Measurements from ENCODE around the gene HIC1.

HIC1 gene

GRCh38 chr17:2082003-2082781 lies 27.3 kb downstream of the HIC1 start:
- no peak for DNase-seq

GRCh38 chr17:2083613-2084035 lies 28.7 kb downstream of the HIC1 start:
- DNase-seq = no peak

GRCh38 chr17:2084036-2084765 lies 29.3 kb downstream of the HIC1 start:
- no peak for DNase-seq

- DNase-seq = no peak
Measured at GRCh38 chr17:2084766-2085647, 30.1 kb downstream of the HIC1 start.

DNA sequence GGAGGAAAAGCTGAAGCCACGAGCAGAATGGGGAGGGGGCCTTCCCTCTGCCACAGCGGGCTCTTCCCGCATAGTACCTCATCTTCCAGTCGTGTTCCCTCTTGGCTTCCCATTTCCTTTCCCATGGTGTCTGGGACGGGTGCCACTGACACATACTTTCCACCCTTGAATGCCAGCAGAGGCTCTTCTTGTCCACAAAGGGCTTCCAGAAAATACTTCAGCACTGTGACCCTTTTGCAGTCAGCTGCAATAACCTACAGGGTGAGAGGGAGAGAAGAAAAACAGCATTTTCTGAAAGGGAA lies 30.7 kb downstream of the HIC1 start:
- DNase-seq = no peak

DNA sequence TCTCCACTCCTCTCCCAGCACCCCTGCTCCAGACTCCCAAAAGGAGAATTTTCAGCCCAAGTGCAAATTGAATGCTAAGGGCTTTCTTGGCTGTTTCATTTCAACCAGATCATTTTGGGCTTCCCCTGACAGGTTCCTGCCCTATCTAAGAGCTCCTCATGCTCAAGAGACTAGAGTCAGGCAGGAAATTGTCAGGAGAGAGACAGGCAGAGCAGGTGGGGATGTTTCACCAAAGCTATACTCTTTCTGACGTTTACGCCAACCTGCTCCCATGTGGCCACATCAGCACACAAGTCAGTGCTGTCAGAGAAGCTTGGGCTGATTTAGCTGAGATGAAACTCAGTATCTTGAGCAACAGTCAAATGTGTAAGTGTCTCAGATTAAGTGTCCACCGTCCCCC lies 31.4 kb downstream of the HIC1 start:
- DNase-seq = no peak

DNA sequence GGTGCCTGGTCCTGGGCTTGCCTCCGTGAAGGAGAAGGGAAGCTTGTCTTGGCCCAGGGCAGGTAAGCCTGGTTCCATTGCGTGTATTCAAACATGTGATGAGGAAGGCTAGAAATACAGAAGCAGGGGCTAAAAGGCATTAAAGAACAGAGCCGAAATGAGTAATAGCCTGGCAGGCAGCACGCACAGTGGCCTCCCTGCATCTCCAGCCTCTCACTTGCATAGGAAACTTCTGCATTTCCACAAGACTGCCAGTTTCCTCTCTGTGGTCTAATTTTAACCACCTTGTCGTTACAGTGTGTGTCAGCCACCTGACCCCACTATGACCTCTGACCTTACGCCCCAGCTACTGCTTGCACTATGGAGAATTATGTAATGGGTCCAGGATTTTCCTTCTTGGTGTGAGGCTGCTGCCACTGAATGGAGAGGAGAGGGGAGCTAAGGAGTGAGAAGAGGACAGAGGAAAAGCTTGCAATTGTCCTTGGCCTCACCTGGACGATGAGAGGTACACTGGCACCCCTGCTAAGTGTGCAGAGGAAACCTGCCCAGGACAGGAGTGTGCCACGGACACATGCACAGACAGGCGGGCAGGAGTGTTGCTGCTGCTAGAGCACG lies 32.8 kb downstream of the HIC1 start:
- DNase-seq = peak; percentile 48

- no peak for DNase-seq
Measured at GRCh38 chr17:2089021-2089422, 34.1 kb downstream of the HIC1 start.

GRCh38 chr17:2090210-2090641 lies 35.3 kb downstream of the HIC1 start:
- DNase-seq = peak; percentile 8

DNA sequence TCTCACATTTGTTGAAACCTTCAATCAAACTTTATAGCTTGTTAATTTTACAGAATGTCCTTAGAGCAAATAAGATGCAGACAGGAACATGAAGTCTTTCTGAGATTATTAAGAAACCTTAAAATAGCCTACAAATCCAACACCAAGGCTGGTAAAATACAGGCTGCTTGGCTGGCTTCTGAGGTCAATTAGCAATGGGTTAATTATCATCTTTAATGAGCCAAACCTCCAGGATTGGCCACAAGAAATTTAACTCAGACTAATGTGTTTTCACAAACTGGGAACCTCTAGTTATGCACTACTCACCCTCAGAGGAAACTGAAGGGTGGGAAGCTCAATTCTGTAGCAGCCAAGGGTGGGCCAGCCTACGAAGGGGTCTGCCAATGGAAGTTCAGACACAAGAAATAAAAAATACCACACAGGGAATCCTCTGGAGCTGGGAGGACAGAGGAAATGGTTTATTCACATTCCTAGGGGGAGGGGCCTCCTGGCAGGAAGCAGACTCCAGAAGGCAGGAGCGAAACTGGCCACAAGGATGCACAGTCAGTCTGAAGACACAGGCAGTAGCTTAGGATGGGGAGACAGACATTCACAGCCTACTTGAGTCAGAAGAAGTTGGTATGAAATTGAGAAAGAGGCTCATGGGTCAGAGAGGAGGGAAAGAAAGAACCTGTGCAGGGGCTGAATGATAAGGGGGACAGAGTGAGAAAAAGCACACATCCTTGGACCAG lies 36.1 kb downstream of the HIC1 start:
- no peak for DNase-seq

GRCh38 chr17:2092253-2092652 lies 37.4 kb downstream of the HIC1 start:
- DNase-seq = no peak

DNA sequence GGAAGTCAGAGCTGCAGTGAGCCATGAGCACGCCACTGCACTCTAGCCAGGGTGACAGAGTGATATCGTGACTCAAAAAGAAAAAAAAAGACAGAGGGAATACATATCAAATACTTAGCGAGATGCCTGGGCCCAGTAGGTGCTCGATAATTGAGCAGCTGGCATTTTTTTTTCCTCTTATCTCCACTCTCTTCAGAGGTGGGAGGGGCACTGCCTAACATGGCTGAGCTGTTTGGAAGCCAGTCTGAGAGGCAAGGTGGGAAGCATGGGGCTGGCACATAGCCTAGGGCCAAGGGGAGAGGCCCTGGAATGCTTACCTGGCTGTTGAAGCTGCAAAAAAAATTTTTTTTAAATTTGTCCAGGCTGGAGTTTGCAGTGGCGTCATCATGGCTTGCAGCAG lies 38.4 kb downstream of the HIC1 start:
- no peak for DNase-seq

- DNase-seq = no peak
Measured at GRCh38 chr17:2094891-2095535, 40.1 kb downstream of the HIC1 start.

DNA sequence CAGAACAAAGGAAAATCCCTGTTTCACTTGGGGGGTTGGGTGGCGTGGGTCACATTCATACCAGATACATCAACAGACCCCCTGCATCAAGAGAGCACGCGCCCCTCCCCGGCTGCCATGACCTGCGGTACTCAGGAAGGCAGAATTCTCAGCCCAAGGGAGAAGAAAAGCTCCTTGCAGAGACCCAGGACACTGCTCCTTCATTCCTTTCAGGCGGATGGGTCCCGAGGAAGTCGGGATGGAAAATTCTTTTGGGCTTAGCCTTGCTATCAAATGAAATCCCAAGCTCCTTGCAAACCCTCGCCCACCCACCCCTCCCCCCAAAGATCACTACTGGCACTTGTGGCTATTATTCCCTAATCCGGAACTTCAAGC lies 40.6 kb downstream of the HIC1 start:
- DNase-seq = no peak

GRCh38 chr17:2101448-2102257 lies 46.8 kb downstream of the HIC1 start:
- DNase-seq = peak; percentile 36

- no peak for DNase-seq
Measured at GRCh38 chr17:2102931-2103809, 48.3 kb downstream of the HIC1 start.

DNA sequence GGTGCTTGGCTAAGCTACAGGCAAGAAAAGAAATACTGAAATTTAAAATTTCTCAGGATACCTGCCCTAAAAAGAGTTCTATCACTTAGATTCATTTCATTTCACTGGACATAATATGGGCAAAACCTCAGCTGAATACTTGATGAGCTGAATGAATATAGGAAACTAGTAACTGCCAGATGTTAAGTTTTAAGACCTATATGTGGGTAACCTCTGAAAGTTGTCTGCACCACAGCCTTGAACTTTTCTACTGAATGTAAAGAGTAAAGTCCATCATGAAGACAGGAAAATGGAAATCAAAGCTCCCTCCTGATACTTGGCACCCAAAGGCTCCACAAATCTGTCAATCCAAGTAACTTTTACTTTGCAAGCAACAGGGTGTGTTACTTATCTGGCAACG lies 50.8 kb downstream of the HIC1 start:
- DNase-seq = no peak

GRCh38 chr17:2106308-2106955 lies 51.5 kb downstream of the HIC1 start:
- no peak for DNase-seq

DNA sequence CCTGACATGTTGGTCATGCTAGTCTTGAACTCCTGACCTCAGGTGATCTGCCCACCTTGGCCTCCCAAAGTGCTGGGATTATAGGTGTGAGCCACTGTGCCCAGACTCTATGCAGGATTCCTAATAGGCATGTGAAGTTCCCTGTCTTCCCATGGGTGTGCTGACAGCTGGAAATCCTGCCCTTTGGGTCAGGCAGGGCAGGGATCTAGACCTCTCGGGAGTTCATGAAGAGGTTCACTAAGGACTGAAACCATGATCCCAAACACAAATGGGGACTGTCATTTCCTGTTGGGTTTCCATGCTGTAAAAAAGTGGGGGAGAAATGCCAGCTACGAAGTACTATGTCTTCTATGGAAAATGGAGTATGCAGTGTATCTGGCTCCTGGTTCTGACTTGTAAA lies 52.1 kb downstream of the HIC1 start:
- DNase-seq = no peak

Measured in CD4-positive, alpha-beta T cell treated with Interleukin-12 subunit alpha and Interleukin-12 subunit beta, for 1 hour (primary cell).